H9 (cell line): ENCODE measurements around the gene METTL18. TPM values are rescaled to one million over a fixed set of nuclear protein-coding genes. Genes with fewer than 3 reads are reported as not detected.

ENCODE experiments used
- DNase-seq: peaks from one replicate; pipeline ENCODE4 v3.0.0-alpha.2; 2017
- H2AFZ ChIP-seq: one replicate; pipeline ENCODE4 v1.6.1; 2013; ENCODE audit warnings: mild to moderate bottlenecking, low read length, control low read depth, moderate library complexity
- H2AK5ac ChIP-seq: 2 replicates; pipeline ENCODE4 v1.6.1; 2013; ENCODE audit warnings: low read length, control low read depth, mixed read lengths; ENCODE audit not compliant: insufficient read length
- H2BK120ac ChIP-seq: one replicate; pipeline ENCODE4 v1.6.1; 2013; ENCODE audit warnings: low read depth, mild to moderate bottlenecking, low read length, control low read depth, inconsistent platforms; ENCODE audit not compliant: poor library complexity, severe bottlenecking
- H2BK12ac ChIP-seq: 2 replicates; pipeline ENCODE4 v1.6.1; 2013; ENCODE audit warnings: low read length, control low read depth, mixed read lengths, low read depth; ENCODE audit not compliant: insufficient read length
- H2BK15ac ChIP-seq: 2 replicates; pipeline ENCODE4 v1.6.1; 2013; ENCODE audit warnings: low read depth, low read length, control low read depth
- H2BK20ac ChIP-seq: one replicate; pipeline ENCODE4 v1.6.1; 2013; ENCODE audit warnings: low read depth, mild to moderate bottlenecking, low read length, control low read depth, inconsistent platforms; ENCODE audit not compliant: poor library complexity, severe bottlenecking
- H2BK5ac ChIP-seq: 2 replicates; pipeline ENCODE4 v1.6.1; 2013; ENCODE audit warnings: low read length, control low read depth, mixed read lengths; ENCODE audit not compliant: insufficient read length
- H3K14ac ChIP-seq: 2 replicates; pipeline ENCODE4 v1.6.1; 2013; ENCODE audit warnings: low read length, control low read depth; ENCODE audit not compliant: insufficient read depth
- H3K18ac ChIP-seq: 2 replicates; pipeline ENCODE4 v1.6.1; 2013; ENCODE audit warnings: low read depth, mild to moderate bottlenecking, mixed read lengths, low read length, control low read depth; ENCODE audit not compliant: insufficient read length
- H3K23ac ChIP-seq: 2 replicates; pipeline ENCODE4 v1.6.1; 2013; ENCODE audit warnings: low read length, control low read depth, mixed read lengths, low read depth; ENCODE audit not compliant: insufficient read length
- H3K23me2 ChIP-seq: 2 replicates; pipeline ENCODE4 v1.6.1; 2013; ENCODE audit warnings: low read depth, mild to moderate bottlenecking, mixed read lengths, low read length, control low read depth; ENCODE audit not compliant: insufficient read length, poor library complexity, severe bottlenecking
- H3K27ac ChIP-seq: 2 replicates; pipeline ENCODE4 v1.5.1; 2013; ENCODE audit warnings: low read length, control low read depth, mixed read lengths, low read depth; ENCODE audit not compliant: insufficient read length
- H3K27me3 ChIP-seq: 2 replicates; pipeline ENCODE4 v1.6.1; 2013; ENCODE audit warnings: low read length, control low read depth, inconsistent platforms; ENCODE audit not compliant: insufficient read depth
- H3K4ac ChIP-seq: 2 replicates; pipeline ENCODE4 v1.6.1; 2013; ENCODE audit warnings: low read depth, mild to moderate bottlenecking, control low read depth, inconsistent platforms, low read length, moderate library complexity
- H3K4me1 ChIP-seq: 2 replicates; pipeline ENCODE4 v1.6.1; 2013; ENCODE audit warnings: low read length, control low read depth, inconsistent platforms; ENCODE audit not compliant: insufficient read depth
- H3K4me2 ChIP-seq: 2 replicates; pipeline ENCODE4 v1.6.1; 2013; ENCODE audit warnings: low read length, control low read depth, mixed read lengths; ENCODE audit not compliant: insufficient read length, insufficient read depth
- H3K56ac ChIP-seq: 2 replicates; pipeline ENCODE4 v1.6.1; 2013; ENCODE audit warnings: low read depth, mild to moderate bottlenecking, mixed read lengths, low read length, control low read depth; ENCODE audit not compliant: insufficient read length
- H3K79me1 ChIP-seq: 2 replicates; pipeline ENCODE4 v1.6.1; 2013; ENCODE audit warnings: low read depth, mild to moderate bottlenecking, moderate library complexity, low read length, control low read depth, inconsistent platforms; ENCODE audit not compliant: insufficient read depth, poor library complexity, severe bottlenecking
- H3K79me2 ChIP-seq: 2 replicates; pipeline ENCODE4 v1.6.1; 2013; ENCODE audit warnings: low read length, control low read depth, inconsistent platforms; ENCODE audit not compliant: insufficient read depth
- H3K9ac ChIP-seq: 2 replicates; pipeline ENCODE4 v1.6.1; 2013; ENCODE audit warnings: low read length, control low read depth, mixed read lengths; ENCODE audit not compliant: insufficient read length; ENCODE audit errors: extremely low read depth
- H3K9me3 ChIP-seq: one replicate; pipeline ENCODE4 v1.6.1; 2013; ENCODE audit warnings: low read depth, low read length, inconsistent platforms; ENCODE audit not compliant: control insufficient read depth
- H3T11ph ChIP-seq: one replicate; pipeline ENCODE4 v1.6.1; 2013; ENCODE audit warnings: mild to moderate bottlenecking, low read length, control low read depth, inconsistent platforms
- H4K20me1 ChIP-seq: one replicate; pipeline ENCODE4 v1.6.1; 2013; ENCODE audit not compliant: control insufficient read depth, insufficient read length, insufficient read depth
- H4K5ac ChIP-seq: 2 replicates; pipeline ENCODE4 v1.6.1; 2013; ENCODE audit warnings: low read depth, mild to moderate bottlenecking, mixed read lengths, low read length, control low read depth; ENCODE audit not compliant: insufficient read length
- H4K8ac ChIP-seq: replicated peaks from 2 replicates; pipeline ENCODE4 v1.6.1; 2013; ENCODE audit warnings: low read length, control low read depth, mixed read lengths, low read depth; ENCODE audit not compliant: insufficient read length
- H4K91ac ChIP-seq: 2 replicates; pipeline ENCODE4 v1.6.1; 2013; ENCODE audit warnings: low read depth, mild to moderate bottlenecking, moderate library complexity, mixed read lengths, low read length, control low read depth; ENCODE audit not compliant: insufficient read length
- H3K27ac Mint-ChIP-seq, 3 experiments: 2 replicates in 2 of 3; 3 replicates in 1 of 3; pipeline ENCODE4 v1.8.0; 2020 to 2021; ENCODE audit warnings: mixed read lengths in 3 of 3, mild to moderate bottlenecking in 1 of 3, moderate library complexity in 1 of 3
- H3K27me3 Mint-ChIP-seq: 2 replicates; pipeline ENCODE4 v1.8.0; 2021; ENCODE audit warnings: low read depth, mild to moderate bottlenecking, moderate library complexity, mixed read lengths
- H3K36me3 Mint-ChIP-seq, 3 experiments: 2 replicates in 2 of 3; 3 replicates in 1 of 3; pipeline ENCODE4 v1.8.0; 2020 to 2021; ENCODE audit warnings: low read depth in 3 of 3, mixed read lengths in 3 of 3; ENCODE audit not compliant: insufficient read depth in 1 of 3
- H3K4me1 Mint-ChIP-seq, 2 experiments: 2 replicates each; pipeline ENCODE4 v1.8.0; 2020; ENCODE audit warnings: mixed read lengths in 2 of 2
- H3K4me3 Mint-ChIP-seq, 2 experiments: 2 replicates in 1 of 2; 3 replicates in 1 of 2; pipeline ENCODE4 v1.8.0; 2020 to 2021; ENCODE audit warnings: mild to moderate bottlenecking in 2 of 2, mixed read lengths in 2 of 2, moderate library complexity in 1 of 2
- H3K9me3 Mint-ChIP-seq, 2 experiments: 2 replicates in 1 of 2; 3 replicates in 1 of 2; pipeline ENCODE4 v1.8.0; 2020; ENCODE audit warnings: mild to moderate bottlenecking in 2 of 2, mixed read lengths in 2 of 2, moderate library complexity in 1 of 2
- WGBS: extraction: QIAGEN DNeasy Blood & Tissue Kit; methylation state at CpG from one replicate; pipeline ENCODE4 v1.1.7; 2013; ENCODE audit warnings: missing lambda C conversion rate, low lambda C conversion rate, mixed read lengths; ENCODE audit not compliant: insufficient read length; ENCODE audit errors: extremely low coverage; 5-methylcytosine and 5-hydroxymethylcytosine counted together
- total RNA-seq: library from RNA; stranded (reverse); gene quantifications from 2 replicates; pipeline ENCODE4 v1.2.1, GENCODE V29; 2021
- TF ChIP-seq, protein P1 (sequence below): fragments of 200-600 bp; sonication (generic); conservative IDR thresholded peaks from 3 replicates; pipeline ENCODE4 v1.8.0; 2021; ENCODE audit warnings: antibody characterized with exemption, mild to moderate bottlenecking

The METTL18 gene
- total RNA-seq, 1 experiment from 2014 or later, result 8.7 TPM

DNA sequence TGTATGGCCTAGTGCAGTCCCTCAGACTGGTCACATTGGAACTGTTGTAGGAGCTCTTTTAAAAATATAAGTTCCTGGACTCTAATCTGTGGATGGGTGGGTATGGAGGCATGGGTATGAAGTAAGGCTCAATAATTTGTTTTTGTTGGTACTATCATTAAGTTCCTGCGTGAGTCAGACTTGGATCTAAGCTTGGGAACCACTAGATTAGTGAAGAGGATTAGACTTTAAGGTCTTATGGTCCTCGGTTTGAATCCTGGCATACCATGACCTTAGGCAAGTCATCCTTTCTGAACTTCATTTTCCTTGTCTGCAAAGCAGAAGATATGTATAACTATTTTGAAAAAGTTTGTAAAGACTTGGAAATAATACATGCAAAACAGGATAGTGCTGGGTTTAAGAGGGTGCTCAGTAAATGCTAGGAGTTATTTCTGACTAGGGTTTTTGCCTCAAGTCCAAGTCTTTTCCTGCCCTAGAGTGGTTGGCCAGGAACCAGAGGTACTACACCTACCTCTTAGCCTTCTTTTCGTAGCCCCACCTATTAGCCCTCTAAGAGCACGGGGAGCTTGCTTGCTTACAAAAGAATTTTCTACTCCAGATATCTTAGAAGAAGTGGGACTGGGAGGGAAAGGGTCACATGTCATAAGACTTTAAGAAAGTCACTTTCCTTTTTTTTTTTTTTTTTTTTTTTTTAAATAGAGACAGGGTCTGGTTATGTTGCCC is 38.6 kb upstream of the METTL18 start:
- Mint-ChIP-seq H3K36me3 (peaks cover 25 to 57% (median 52%) of the 10 kb centered on the region in 3 experiments), H3K4me3 (no peak overlapping the region), H3K9me3 (no peaks in the 10 kb centered on the region), H3K27ac (no peak overlapping the region), H3K4me1 (no peaks in the 10 kb centered on the region), H3K27me3 (no peaks in the 10 kb centered on the region)
- H3T11ph ChIP-seq, result no peak overlapping the region
- DNase-seq, result no peak
- no peak overlapping the region for H3K56ac ChIP-seq
- no peak overlapping the region for H3K18ac ChIP-seq
- H2BK15ac ChIP-seq, result no peak overlapping the region
- WGBS, result no CpG with 5 or more reads among the region's 4 CpGs
- no peaks in the 10 kb centered on the region for H4K20me1 ChIP-seq
- TF ChIP-seq, protein P1, sequence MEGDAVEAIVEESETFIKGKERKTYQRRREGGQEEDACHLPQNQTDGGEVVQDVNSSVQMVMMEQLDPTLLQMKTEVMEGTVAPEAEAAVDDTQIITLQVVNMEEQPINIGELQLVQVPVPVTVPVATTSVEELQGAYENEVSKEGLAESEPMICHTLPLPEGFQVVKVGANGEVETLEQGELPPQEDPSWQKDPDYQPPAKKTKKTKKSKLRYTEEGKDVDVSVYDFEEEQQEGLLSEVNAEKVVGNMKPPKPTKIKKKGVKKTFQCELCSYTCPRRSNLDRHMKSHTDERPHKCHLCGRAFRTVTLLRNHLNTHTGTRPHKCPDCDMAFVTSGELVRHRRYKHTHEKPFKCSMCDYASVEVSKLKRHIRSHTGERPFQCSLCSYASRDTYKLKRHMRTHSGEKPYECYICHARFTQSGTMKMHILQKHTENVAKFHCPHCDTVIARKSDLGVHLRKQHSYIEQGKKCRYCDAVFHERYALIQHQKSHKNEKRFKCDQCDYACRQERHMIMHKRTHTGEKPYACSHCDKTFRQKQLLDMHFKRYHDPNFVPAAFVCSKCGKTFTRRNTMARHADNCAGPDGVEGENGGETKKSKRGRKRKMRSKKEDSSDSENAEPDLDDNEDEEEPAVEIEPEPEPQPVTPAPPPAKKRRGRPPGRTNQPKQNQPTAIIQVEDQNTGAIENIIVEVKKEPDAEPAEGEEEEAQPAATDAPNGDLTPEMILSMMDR, result no peak
- no peaks in the 10 kb centered on the region for H3K9me3 ChIP-seq
- no peak overlapping the region for H2BK120ac ChIP-seq
- no peak overlapping the region for H4K5ac ChIP-seq
- H3K27me3 ChIP-seq, result no peaks in the 10 kb centered on the region
- no peak overlapping the region for H2BK5ac ChIP-seq
- H2AK5ac ChIP-seq, result no peak overlapping the region
- no peaks in the 10 kb centered on the region for H3K79me1 ChIP-seq
- H3K4me1 ChIP-seq, result no peaks in the 10 kb centered on the region
- H4K91ac ChIP-seq, result no peak overlapping the region
- no peaks in the 10 kb centered on the region for H3K23me2 ChIP-seq
- no peak overlapping the region for H2BK20ac ChIP-seq
- no peak overlapping the region for H2BK12ac ChIP-seq
- no peak overlapping the region for H4K8ac ChIP-seq
- H3K27ac ChIP-seq, result no peak overlapping the region
- no peak overlapping the region for H3K9ac ChIP-seq
- H3K14ac ChIP-seq, result no peak overlapping the region
- H2AFZ ChIP-seq, result no peak overlapping the region
- no peaks in the 10 kb centered on the region for H3K79me2 ChIP-seq
- H3K23ac ChIP-seq, result no peak overlapping the region
- H3K4me2 ChIP-seq, result no peak overlapping the region
- no peak overlapping the region for H3K4ac ChIP-seq
